Measurements from ENCODE around the gene SUPT3H. TPM values are rescaled to one million over a fixed set of nuclear protein-coding genes. Genes with fewer than 3 reads are reported as not detected.

SUPT3H gene
- total and polyA plus RNA-seq, 2 of the 8 experiments (the other 6 are each of a cell fraction or from before 2014, with no cell fraction given): 18.8 to 23.0 TPM

GRCh38 chr6:44995486-44996132, 382.1 kb downstream of the SUPT3H start:
- ChIA-PET CTCF (ENCODE audit: partially characterized antibody) (no interaction called here), POLR2A (ENCODE audit: partially characterized antibody) (no interaction called here)
- Histone ChIP-seq H2BK120ac (replicated peaks; ENCODE audit: low read depth, low read length) (no peak overlapping the region), H2BK5ac (ENCODE audit: low read depth, low read length) (no peak overlapping the region), H2BK15ac (ENCODE audit: low read length) (no peak overlapping the region), H3K14ac (ENCODE audit: insufficient read length) (no peak overlapping the region), H4K91ac (replicated peaks; ENCODE audit: insufficient read length, low read length) (no peak overlapping the region), H4K8ac (ENCODE audit: extremely low read depth, insufficient read depth, low read length) (no peak overlapping the region), H2AFZ (ENCODE audit: low read length) (no peak overlapping the region), H3K23ac (ENCODE audit: insufficient read length) (no peak overlapping the region), H3K56ac (replicated peaks; ENCODE audit: insufficient read length, low read depth, low read length) (no peak overlapping the region), H3K18ac (ENCODE audit: extremely low read depth, low read length) (no peak overlapping the region), H4K20me1 (replicated peaks in 1 of 2; ENCODE audit: control insufficient read depth in 1 of 2, insufficient read depth in 2 of 2, low read length in 2 of 2) (peaks cover 0 to 3% of the 10 kb centered on the region in 2 experiments), H3K79me2 (ENCODE audit: control insufficient read depth in 1 of 2, insufficient read depth in 2 of 2, low read length in 2 of 2) (no peaks in the 10 kb centered on the region), H3K9me3 (ENCODE audit: insufficient read depth in 2 of 2, low read depth in 1 of 2, low read length in 1 of 2) (no peaks in the 10 kb centered on the region), H3K9ac (replicated peaks in 1 of 4; ENCODE audit: extremely low read depth in 1 of 4, low read depth in 3 of 4, low read length in 3 of 4) (no peak overlapping the region), H2AK5ac (ENCODE audit: low read depth, low read length) (no peak overlapping the region), H3K36me3 (ENCODE audit: control insufficient read depth in 2 of 4, insufficient read depth in 4 of 4, low read length in 3 of 4) (no peaks in the 10 kb centered on the region), H4K5ac (ENCODE audit: insufficient read length, low read depth, low read length) (no peak overlapping the region), H3K4ac (replicated peaks; ENCODE audit: insufficient read length, low read depth, low read length) (no peak overlapping the region), H3K4me3 (ENCODE audit: extremely low read depth in 1 of 4, insufficient read depth in 2 of 4, low read depth in 3 of 4, low read length in 4 of 4) (no peak overlapping the region), H3K79me1 (ENCODE audit: low read depth, low read length) (no peaks in the 10 kb centered on the region), H2BK12ac (ENCODE audit: low read depth, low read length) (no peak overlapping the region), H2BK20ac (ENCODE audit: low read length) (no peak overlapping the region), H3K4me2 (ENCODE audit: insufficient read depth in 1 of 2, low read depth in 2 of 2, low read length in 2 of 2) (no peak overlapping the region), H3K27me3 (replicated peaks in 1 of 4; ENCODE audit: control insufficient read depth in 3 of 4, extremely low read depth in 1 of 4, insufficient read depth in 3 of 4, low read length in 3 of 4) (no peaks in the 10 kb centered on the region), H3K4me1 (replicated peaks in 1 of 4; ENCODE audit: control insufficient read depth in 3 of 4, insufficient read depth in 4 of 4, low read length in 3 of 4) (no peaks in the 10 kb centered on the region), H3K23me2 (ENCODE audit: low read depth, low read length) (no peaks in the 10 kb centered on the region), H3K27ac (ENCODE audit: low read depth, low read length) (no peak overlapping the region)
- 92% methylated on average over 3 of the region's 3 CpGs; no CpG with 5 or more reads in 1 of the 2 experiments for WGBS, 2 experiments (ENCODE audit: extremely low coverage in 1 of 2, insufficient coverage in 1 of 2, insufficient read length in 1 of 2, insufficient replicate concordance in 2 of 2, low coverage in 1 of 2, low lambda C conversion rate in 2 of 2, missing lambda C conversion rate in 1 of 2)
- DNase-seq (ENCODE audit: low read depth in 1 of 2, low spot score in 2 of 2) (no peak), FAIRE-seq (no peak)
- no peak for TF ChIP-seq GABPA (IDR thresholded peaks at IDR 0.05; ENCODE audit: borderline replicate concordance, insufficient read depth, low read length)
- TF ChIP-seq BRCA1 (IDR thresholded peaks at IDR 0.05; ENCODE audit: low read depth, low read length): no peak
- no peak for TF ChIP-seq SP1 (IDR thresholded peaks at IDR 0.05; ENCODE audit: low read depth, low read length)
- TF ChIP-seq CBX5 (IDR thresholded peaks at IDR 0.05; ENCODE audit: low read depth, low read length): no peak
- no peak for TF ChIP-seq TCF12 (IDR thresholded peaks at IDR 0.05; ENCODE audit: low read depth, low read length)
- no peak for TF ChIP-seq ATF2 (IDR thresholded peaks at IDR 0.05; ENCODE audit: low read length)
- TF ChIP-seq MAX (IDR thresholded peaks at IDR 0.05): no peak
- TF ChIP-seq SP4 (IDR thresholded peaks at IDR 0.05; ENCODE audit: low read length): no peak
- no peak for TF ChIP-seq TAF1 (IDR thresholded peaks at IDR 0.05; ENCODE audit: low read depth, low read length)
- TF ChIP-seq NANOG (IDR thresholded peaks at IDR 0.05; ENCODE audit: insufficient read depth, low read depth, low read length, poor library complexity, severe bottlenecking): no peak
- no peak for TF ChIP-seq CBX8 (IDR thresholded peaks at IDR 0.05; ENCODE audit: borderline replicate concordance, low read depth, low read length)
- no peak for TF ChIP-seq BACH1 (IDR thresholded peaks at IDR 0.05; ENCODE audit: low read length)
